GM18508 (cell line): ENCODE data around the gene TRMT1.

Source experiments
- ATAC-seq: cut with Tn5 transposase; IDR thresholded peaks from one replicate; pipeline ENCODE4 v1.9.1; 2021; ENCODE audit warnings: moderate number of reproducible peaks; ENCODE audit not compliant: insufficient read depth, unreplicated experiment

TRMT1 gene

DNA sequence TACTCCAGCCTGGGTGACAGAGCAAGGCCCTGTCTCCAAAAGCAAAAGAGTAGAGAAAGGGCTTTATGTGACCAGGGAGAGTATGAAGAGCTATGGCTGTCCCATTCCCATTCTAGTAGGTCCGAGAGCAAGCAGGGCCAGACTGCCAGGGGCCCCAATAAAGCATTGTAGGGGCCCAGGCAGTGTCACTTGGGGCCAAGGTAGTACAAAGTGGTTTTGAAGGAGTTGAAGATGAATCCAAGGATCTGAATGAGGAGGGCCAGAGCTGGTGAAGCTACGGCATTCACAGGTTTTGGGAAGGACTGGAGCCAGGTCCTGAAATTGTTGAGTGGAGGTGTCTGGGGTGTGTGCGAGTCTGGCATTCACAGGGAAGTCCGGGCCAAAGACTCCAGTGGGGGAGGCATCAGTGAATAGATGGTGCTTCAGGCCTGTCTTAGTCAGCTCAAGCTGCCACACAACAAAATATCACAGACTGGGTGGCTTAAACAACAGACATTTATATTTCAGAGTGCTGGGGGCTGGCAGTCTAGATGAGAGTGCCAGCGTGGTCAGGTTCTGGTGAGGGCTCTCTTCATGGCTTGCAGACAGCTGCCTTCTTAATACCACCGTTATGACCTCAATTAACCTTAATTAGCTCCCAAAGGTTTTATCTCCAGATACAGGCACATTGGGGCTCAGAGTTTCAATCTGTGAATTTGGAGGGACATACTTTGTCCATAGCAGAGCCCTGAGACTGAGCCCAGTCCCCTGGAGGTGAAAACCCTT, 11.5 kb upstream of the TRMT1 start:
- no peak for ATAC-seq

GRCh38 chr19:13127051-13127450, 10.5 kb upstream of the TRMT1 start:
- ATAC-seq, result no peak

- no peak for ATAC-seq
Observed at GRCh38 chr19:13122980-13123957, 6.7 kb upstream of the TRMT1 start.

DNA sequence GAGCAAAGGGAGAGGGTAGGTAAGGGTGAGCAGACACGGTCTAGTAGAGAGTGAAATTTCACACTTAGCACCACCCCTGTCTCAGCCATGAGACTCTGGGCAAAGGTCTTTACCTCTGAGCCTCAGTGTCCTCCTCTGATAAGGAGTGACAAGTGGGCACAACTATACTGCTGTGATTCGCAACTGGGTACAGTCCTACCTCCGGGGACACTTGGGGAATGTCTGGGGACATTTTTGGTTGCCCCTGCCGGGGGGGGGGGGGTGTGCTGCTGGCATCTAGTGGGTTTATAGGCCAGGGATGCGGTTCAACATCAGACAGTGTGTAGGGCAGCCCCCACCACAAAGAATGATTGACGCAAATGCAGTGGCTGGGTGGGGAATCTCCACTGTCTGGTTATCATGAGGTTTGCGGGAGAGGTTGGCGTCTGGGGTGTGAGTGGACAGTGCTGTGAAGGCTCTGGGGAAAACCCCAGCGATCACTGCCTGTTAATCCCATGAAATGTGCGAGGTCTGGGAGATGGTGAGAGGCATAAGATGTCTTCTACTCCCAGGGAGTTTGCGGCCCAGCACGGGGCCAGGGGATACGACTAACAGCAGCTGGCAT, 5.8 kb upstream of the TRMT1 start:
- ATAC-seq, result no peak

DNA sequence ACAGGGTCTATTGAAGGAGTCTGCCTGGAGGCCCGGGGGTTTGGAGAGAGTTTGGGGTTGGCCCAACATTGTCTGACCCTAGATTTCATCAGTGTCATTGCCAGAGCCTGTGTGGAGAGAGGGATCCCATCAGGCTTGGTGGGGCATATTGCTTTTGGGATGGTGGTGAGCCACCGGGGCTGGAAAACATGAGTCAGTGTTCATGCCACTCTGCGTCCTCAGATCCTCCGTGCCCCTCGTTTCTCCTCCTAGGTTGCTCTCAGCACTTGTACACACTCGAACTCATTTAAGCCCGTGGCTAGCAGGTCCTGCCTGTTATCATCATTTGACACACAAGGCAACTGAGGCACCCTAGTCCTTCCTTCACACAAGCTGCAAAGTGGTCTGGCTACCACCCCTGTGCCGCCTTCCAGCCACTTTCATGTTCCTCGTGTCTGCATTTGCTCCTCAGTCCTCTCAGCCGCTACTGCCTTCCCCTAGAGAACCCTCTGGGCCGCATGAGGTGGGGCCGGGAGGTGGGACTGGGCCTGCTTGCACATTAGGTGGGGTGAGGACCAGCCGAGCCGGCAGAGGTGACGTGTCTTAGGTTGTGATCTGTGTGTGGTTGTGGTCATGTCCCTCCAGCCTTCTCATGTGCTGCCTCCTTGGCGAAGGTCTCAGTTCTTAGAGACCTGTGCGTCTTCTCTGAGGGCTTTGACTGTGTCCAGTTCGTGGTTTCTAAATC, 5.2 kb upstream of the TRMT1 start:
- ATAC-seq, result no peak

DNA sequence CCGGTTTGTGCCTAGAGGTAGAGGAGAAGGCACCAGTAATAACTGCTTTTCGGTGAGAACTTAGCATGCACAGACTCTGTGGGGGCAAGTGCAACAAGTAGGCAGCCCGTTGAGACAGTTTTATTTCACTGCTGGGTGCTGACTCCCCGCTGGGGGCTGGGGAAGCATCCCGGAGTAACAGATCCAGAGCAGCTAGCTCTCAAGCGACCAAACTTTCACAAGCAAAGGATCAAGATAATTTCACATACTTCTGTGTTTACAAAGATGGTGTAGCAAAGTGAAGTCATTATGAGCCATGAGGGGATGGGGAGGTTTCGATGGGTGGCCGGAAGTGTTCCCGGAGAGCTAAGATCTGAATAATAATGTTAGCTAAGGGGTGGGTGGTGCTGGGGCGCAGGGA, 4.3 kb upstream of the TRMT1 start:
- no peak for ATAC-seq

DNA sequence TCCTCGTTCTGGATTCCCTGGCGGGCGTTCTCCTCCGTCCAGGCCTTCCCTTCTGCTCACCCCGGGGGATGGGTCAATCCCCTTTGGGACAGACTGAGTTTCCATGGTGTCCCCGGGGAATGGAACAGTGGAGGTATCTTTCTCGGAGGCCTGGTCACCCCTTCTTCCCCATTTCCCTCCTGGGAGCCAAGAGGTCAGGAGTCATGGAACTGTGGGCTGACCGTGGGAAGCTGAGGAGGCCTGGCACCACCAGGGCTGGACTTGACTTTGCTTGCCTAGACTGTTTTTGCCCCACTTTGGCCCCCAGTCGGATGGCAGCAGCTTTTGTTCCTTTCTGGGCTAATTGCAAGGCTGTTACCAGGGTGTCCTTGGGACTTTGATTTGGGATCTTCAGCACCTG, 3.5 kb upstream of the TRMT1 start:
- ATAC-seq, result no peak

GRCh38 chr19:13119627-13120026, 3.1 kb upstream of the TRMT1 start:
- ATAC-seq, result no peak

DNA sequence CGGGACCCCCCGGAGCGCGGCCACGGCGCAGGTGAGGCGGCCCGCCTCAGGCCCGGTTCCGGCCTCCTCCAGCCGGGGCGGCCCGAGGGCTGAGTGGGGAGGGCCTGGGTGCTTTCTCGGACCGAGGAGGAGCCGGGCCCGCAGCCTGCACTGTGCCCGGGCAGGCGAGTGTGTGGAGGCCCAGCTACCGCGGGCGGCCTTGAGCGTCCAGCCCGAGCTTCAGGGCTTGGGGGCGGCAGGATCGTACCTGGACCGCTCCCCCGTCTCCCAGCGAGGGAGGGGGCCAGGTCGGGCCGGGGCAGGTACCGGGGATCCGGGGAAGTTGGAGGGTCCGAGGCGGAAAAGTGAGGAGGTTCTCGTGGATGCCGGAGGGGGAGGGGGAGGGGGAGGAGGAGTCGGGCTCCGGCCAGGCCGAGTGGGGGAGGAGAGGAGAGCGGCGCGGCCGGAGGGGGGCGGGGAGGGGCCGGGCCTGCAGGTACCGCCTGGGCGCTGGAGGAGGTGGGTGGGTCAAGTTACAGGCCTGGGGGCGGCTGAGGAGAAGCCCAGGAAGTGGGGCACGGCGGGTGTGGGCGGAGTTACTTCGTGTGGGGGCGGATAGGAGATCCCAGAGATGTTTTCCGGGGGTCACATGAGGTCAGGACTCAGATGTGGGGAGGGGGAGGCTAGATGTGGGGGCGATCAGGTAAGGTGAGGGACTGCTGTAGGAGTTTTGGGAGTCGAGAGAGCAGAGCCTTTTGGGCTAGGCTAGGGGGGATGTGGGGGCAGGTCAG, 2.1 kb upstream of the TRMT1 start:
- ATAC-seq, result no peak

DNA sequence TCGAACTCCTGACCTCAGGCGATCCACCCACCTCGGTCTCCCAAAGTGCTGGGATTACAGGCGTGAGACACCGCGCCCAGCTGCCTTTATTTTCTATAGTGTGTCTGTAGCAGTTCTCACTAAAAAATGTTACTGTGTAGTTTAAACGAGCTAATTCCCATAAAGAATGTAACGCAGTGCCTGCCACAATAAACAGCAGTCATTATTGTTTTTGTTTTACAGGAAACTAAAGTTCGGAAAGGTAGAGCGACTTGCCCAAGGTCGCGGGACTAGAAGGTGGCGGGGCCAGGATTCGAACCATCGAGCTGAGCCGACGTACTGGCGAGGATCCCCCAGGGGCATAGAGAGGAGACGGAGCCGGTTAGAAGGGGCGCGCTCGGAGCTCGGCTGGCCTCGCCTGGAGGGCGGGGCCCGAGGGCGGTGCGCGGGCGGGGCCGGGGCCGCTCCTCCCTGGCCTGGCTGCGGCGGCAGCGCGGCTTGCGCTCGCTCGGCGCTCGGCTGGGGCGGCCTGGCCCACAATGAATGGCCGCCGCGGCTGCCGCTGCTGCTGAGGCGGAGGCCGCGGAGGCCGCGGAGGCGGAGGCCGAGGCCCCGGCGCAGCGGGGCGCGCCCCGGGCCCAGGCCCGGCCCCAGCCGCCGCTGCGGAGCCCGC, 1.4 kb upstream of the TRMT1 start, which contains the start of gene NACC1:
NACC1 (plus strand) TSS at position 493 of the 652 bp plus-strand sequence. CDS start 16,944 bp downstream, outside the sequence.
- ATAC-seq, result no peak

DNA sequence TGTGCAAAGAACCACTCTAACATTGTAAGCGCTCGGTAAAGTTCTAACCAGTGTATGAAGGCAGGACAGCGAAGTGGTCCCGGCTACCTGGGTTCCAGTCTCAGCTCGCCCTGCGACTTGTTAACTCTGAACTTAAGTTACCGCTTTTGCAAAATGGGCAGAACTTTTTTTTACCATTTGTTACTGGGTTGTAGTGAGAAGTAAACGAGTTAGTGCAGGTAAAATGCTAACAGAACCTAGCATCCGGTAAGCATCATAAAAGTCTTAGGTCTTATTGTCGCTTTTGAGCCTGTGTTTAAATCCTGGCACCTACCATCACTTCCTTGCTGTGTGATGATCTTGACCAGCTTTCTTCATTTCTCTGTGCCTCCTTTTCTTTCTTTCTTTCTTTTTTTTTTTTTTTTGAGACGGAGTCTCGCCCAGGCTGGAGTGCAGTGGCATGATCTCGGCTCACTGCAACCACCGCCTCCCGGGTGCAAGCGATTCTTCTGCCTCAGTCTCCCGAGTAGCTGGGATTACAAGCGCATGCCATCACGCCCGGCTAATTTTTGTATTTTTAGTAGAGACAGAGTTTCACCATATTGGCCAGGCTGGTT, 734 bp upstream of the TRMT1 start:
- no peak for ATAC-seq

- ATAC-seq, result no peak
Observed at GRCh38 chr19:13115936-13116281, 631 bp downstream of the TRMT1 start.

DNA sequence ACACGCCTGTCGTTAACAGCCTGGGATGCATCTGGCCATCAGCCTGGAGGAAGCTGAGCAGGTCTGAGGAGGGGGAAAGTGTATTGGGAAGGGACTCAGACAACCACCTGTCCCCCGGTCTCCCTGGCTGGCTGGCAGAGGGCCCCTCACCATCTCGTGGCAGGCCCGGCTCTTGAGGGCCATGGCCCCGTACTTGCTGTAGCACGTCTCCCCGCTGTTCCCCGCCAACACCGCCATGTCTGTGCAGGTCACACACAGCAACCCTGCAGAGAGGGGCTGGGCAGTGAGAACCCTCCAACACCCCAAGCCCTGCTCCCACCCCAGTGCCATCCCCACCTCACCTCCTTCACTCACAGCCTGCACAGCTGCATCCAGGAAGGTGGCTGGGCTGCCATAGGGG, 4.0 kb downstream of the TRMT1 start:
- no peak for ATAC-seq

GRCh38 chr19:13110099-13110610, 6.4 kb downstream of the TRMT1 start:
- ATAC-seq, result no peak

- ATAC-seq, result no peak
Observed at GRCh38 chr19:13109361-13110098, 7.0 kb downstream of the TRMT1 start.

DNA sequence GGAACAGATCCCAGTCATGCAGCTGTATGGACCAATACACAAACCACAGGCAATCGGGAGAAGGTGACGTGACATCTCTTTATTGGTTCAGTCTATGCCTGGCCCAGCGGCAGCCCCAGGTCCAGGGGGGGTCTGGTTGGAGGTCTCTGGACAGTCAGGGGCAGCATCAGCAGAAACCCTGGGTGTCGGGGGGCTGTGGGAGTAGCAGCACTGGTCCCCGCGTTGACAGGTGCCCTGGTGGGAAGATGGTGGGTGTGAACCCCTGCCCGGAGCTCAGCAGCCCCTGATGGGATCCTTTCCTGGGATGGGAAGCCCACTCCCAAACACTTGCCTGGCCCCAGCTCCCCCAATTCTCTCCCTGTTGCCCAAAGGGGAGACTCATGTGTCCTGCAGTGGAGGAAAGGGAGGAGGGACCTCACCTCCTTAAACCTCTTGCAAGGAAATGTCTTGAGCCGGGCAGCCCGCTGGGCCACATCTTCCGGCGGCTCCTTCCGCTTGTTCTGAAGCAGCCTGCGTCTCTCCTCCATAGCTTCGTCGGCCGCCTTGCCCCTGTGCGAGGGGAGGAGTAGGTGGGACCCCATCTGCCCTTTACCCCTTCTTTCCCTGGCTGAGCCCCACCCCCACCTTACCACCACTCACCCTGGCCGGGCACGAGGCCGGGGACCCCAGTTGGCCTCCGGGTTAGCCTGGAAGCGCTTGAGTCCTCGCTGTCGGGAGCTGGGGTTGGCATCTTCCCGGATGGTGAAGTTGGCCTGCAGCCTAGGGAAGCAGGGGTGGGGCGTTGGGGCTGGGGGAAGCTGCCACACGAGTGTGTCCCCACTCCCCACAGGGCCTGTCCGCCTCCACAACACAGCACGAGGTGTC, 11.5 kb downstream of the TRMT1 start:
- ATAC-seq, result no peak

GRCh38 chr19:13104360-13104847, 12.1 kb downstream of the TRMT1 start:
- ATAC-seq, result no peak
